Measurements from ENCODE around the gene RHNO1. TPM values are rescaled to one million over a fixed set of nuclear protein-coding genes. Genes with fewer than 3 reads are reported as not detected.

The RHNO1 gene
- total RNA-seq, 1 experiment from 2014 or later = 37.7 TPM

DNA sequence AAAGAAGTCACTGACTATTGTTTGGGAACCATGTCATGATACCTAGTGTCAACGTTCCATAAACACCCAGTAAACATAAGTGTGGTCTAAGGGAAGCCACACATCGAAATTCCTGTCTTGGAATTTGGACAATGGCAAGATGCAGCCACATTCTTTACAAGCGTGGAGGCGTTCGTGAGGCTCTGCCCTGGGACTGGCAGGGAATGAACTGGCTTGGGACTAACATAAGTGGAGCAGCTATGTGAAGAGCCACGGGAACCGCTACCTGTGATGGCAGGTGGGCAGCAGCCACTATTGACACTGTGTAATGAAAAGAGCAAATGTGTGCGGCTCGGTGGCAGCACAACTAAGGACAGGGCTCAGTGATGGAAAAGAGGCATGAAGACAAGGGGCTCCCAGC lies 32.2 kb upstream of the RHNO1 start:
- in situ Hi-C loops (cut with HindIII; ENCODE audit: low pct_unique_long_range_greater_than_20kb, low sequenced_read_pairs) = no loop called here
- ChIA-PET CTCF (interaction anchor here (1.0 kb wide), 1 partner anchor 38 kb away, joined by 3 read pairs; no protein-coding TSS in a partner anchor), POLR2A (no interaction called here)
- Histone ChIP-seq H3K9me3 (ENCODE audit: control insufficient read depth, insufficient read depth, low read depth, low read length) (no peaks in the 10 kb centered on the region), H3K27ac (ENCODE audit: low read length) (no peak overlapping the region), H3K27me3 (ENCODE audit: control insufficient read depth, insufficient read depth, low read length) (no peaks in the 10 kb centered on the region), H3K4me3 (ENCODE audit: low read depth in 2 of 2, low read length in 2 of 2) (no peak overlapping the region), H3K36me3 (ENCODE audit: control insufficient read depth, insufficient read depth, low read length) (no peaks in the 10 kb centered on the region), H3K4me1 (ENCODE audit: control insufficient read depth, insufficient read depth, low read length) (no peaks in the 10 kb centered on the region)
- intact Hi-C loops (cut with micrococcal nuclease; ENCODE audit: unreplicated experiment) = no loop called here
- no peak for DNase-seq (ENCODE audit: low read depth, low spot score)
- BruUV-seq (replicated peaks) = no TSS peak
- no peak for ATAC-seq
- TF ChIP-seq SIN3A (IDR thresholded peaks at IDR 0.05; ENCODE audit: borderline replicate concordance, insufficient read depth, low read depth, low read length) (no peak), CTCF (IDR thresholded peaks at IDR 0.05) (no peak), POLR2AphosphoS5 (IDR thresholded peaks at IDR 0.05; ENCODE audit: low read depth, low read length) (no peak), TCF7L2 (IDR thresholded peaks at IDR 0.05; ENCODE audit: low read depth, low read length) (no peak), REST (IDR thresholded peaks at IDR 0.05; ENCODE audit: insufficient read depth in 1 of 2, low read depth in 2 of 2, low read length in 1 of 2) (no peak)

GRCh38 chr12:2845280-2845679 lies 31.7 kb upstream of the RHNO1 start:
- H3K36me3 ChIP-seq (ENCODE audit: control insufficient read depth, insufficient read depth, low read length) = no peaks in the 10 kb centered on the region
- ChIA-PET CTCF (interaction anchor here (1.0 kb wide), 1 partner anchor 39 kb away, joined by 3 read pairs; no protein-coding TSS in a partner anchor), POLR2A (interaction anchor here (0.5 kb wide), 1 partner anchor 24 kb away, joined by 7 read pairs; no protein-coding TSS in a partner anchor)
- H3K27me3 ChIP-seq (ENCODE audit: control insufficient read depth, insufficient read depth, low read length) = no peaks in the 10 kb centered on the region
- in situ Hi-C loops (cut with HindIII; ENCODE audit: low pct_unique_long_range_greater_than_20kb, low sequenced_read_pairs) (no loop called here), intact Hi-C loops (cut with micrococcal nuclease; ENCODE audit: unreplicated experiment) (no loop called here)
- TF ChIP-seq REST (IDR thresholded peaks at IDR 0.05; ENCODE audit: insufficient read depth in 1 of 2, low read depth in 2 of 2, low read length in 1 of 2) (no peak), POLR2AphosphoS5 (IDR thresholded peaks at IDR 0.05; ENCODE audit: low read depth, low read length) (no peak), SIN3A (IDR thresholded peaks at IDR 0.05; ENCODE audit: borderline replicate concordance, insufficient read depth, low read depth, low read length) (no peak), TCF7L2 (IDR thresholded peaks at IDR 0.05; ENCODE audit: low read depth, low read length) (no peak), CTCF (IDR thresholded peaks at IDR 0.05) (no peak)
- no TSS peak for BruUV-seq (replicated peaks)
- no peak for DNase-seq (ENCODE audit: low read depth, low spot score)
- no peaks in the 10 kb centered on the region for H3K4me1 ChIP-seq (ENCODE audit: control insufficient read depth, insufficient read depth, low read length)
- no peaks in the 10 kb centered on the region for H3K9me3 ChIP-seq (ENCODE audit: control insufficient read depth, insufficient read depth, low read depth, low read length)
- no peak overlapping the region for H3K27ac ChIP-seq (ENCODE audit: low read length)
- no peak overlapping the region for H3K4me3 ChIP-seq (ENCODE audit: low read depth in 2 of 2, low read length in 2 of 2)
- no peak for ATAC-seq

Measured in Panc1 (cell line).